ENCODE data around the gene CFAP46.

- TF ChIP-seq CTCF (IDR thresholded peaks at IDR 0.05) (no peak), EZH2 (IDR thresholded peaks at IDR 0.05; ENCODE audit: borderline replicate concordance, insufficient read depth, low read depth, low read length, poor library complexity, severe bottlenecking) (no peak)
Measured at GRCh38 chr10:132851451-132851850, 90.9 kb downstream of the CFAP46 start.
